GM23248 (cell line): ENCODE results near the gene ZBTB17. TPM values are rescaled to one million over a fixed set of nuclear protein-coding genes. Genes with fewer than 3 reads are reported as not detected.

ENCODE experiments used
- DNase-seq: peaks from one replicate; pipeline ENCODE4 v3.0.0-alpha.2; 2015
- H2AFZ ChIP-seq: fragments of 200-600 bp; sonication (generic); 2 replicates; pipeline ENCODE4 v1.6.1; 2016; ENCODE audit warnings: antibody characterized with exemption
- H3F3A ChIP-seq: fragments of 200-600 bp; sonication (generic); 2 replicates; pipeline ENCODE4 v1.6.1; 2016; ENCODE audit warnings: mild to moderate bottlenecking, antibody characterized with exemption, mixed run types; ENCODE audit not compliant: insufficient read depth
- H3K27ac ChIP-seq: fragments of 200-600 bp; sonication (generic); 2 replicates; pipeline ENCODE4 v1.5.1; 2016; ENCODE audit warnings: mild to moderate bottlenecking
- H3K27me3 ChIP-seq: fragments of 200-600 bp; sonication (generic); replicated peaks from 2 replicates; pipeline ENCODE4 v1.6.1; 2016; ENCODE audit warnings: mild to moderate bottlenecking; ENCODE audit not compliant: insufficient read depth
- H3K36me3 ChIP-seq: fragments of 200-600 bp; sonication (generic); 2 replicates; pipeline ENCODE4 v1.6.1; 2016; ENCODE audit warnings: low read depth, mild to moderate bottlenecking
- H3K4me1 ChIP-seq: fragments of 200-600 bp; sonication (generic); 2 replicates; pipeline ENCODE4 v1.6.1; 2016; ENCODE audit warnings: mild to moderate bottlenecking; ENCODE audit not compliant: insufficient read depth
- H3K4me2 ChIP-seq: fragments of 200-600 bp; sonication (generic); one replicate; pipeline ENCODE4 v1.6.1; 2016; ENCODE audit warnings: mild to moderate bottlenecking; ENCODE audit not compliant: unreplicated experiment
- H3K4me3 ChIP-seq: fragments of 200-600 bp; sonication (generic); 2 replicates; pipeline ENCODE4 v1.5.1; 2016; ENCODE audit warnings: mild to moderate bottlenecking
- H3K79me2 ChIP-seq: fragments of 200-600 bp; sonication (generic); 2 replicates; pipeline ENCODE4 v1.6.1; 2016; ENCODE audit warnings: mild to moderate bottlenecking; ENCODE audit not compliant: insufficient read depth
- H3K9ac ChIP-seq: fragments of 200-600 bp; sonication (generic); 2 replicates; pipeline ENCODE4 v1.6.1; 2016; ENCODE audit warnings: mild to moderate bottlenecking
- H3K9me2 ChIP-seq: fragments of 200-600 bp; sonication (generic); 2 replicates; pipeline ENCODE4 v1.6.1; 2016; ENCODE audit warnings: mixed run types, mild to moderate bottlenecking, moderate library complexity; ENCODE audit not compliant: insufficient read depth
- H3K9me3 ChIP-seq: fragments of 200-600 bp; sonication (generic); one replicate; pipeline ENCODE4 v1.6.1; 2017; ENCODE audit warnings: low read depth
- H4K20me1 ChIP-seq: fragments of 200-600 bp; sonication (generic); 2 replicates; pipeline ENCODE4 v1.6.0; 2016; ENCODE audit not compliant: insufficient read depth
- EZH2 ChIP-seq: fragments of 200-600 bp; sonication (generic); IDR thresholded peaks from 2 replicates; pipeline ENCODE4 v1.6.1; 2018; ENCODE audit warnings: antibody characterized with exemption, mild to moderate bottlenecking; ENCODE audit not compliant: insufficient read depth, poor library complexity, severe bottlenecking
- EZH2phosphoT487 ChIP-seq: fragments of 200-600 bp; sonication (generic); IDR thresholded peaks from 2 replicates; pipeline ENCODE4 v1.6.1; 2018; ENCODE audit warnings: antibody characterized with exemption, moderate library complexity, mild to moderate bottlenecking, low read depth; ENCODE audit not compliant: insufficient read depth
- WGBS, 2 experiments: methylation state at CpG; one replicate each; pipeline ENCODE4 v1.1.6; 2015 to 2017; ENCODE audit warnings: low lambda C conversion rate in 2 of 2, low coverage in 1 of 2; ENCODE audit errors: missing lambda C conversion rate in 2 of 2; 5-methylcytosine and 5-hydroxymethylcytosine counted together
- in situ Hi-C: fragments of 300-500 bp; cut with MboI; formaldehyde crosslinking; loops from 2 replicates; pipeline ENCODE4 v1.15.0; 2020
- polyA plus RNA-seq: library from polyadenylated mRNA; unstranded; fragments of >200 nt; fragmentation: Nextera tagmentation; extraction: Ambion mirVana; gene quantifications from 2 replicates; pipeline ENCODE4 v1.2.1, GENCODE V29; 2016
- total RNA-seq: library from RNA; depleted of rRNA; stranded (reverse); fragments of >200 nt; shearing (Covaris generic); gene quantifications from 2 replicates; pipeline ENCODE4 v1.2.3, GENCODE V29; 2014

Gene ZBTB17
- total and polyA plus RNA-seq, 2 experiments from 2014 or later: 20.5 to 33.2 TPM

- Histone ChIP-seq H3K4me3 (no peak overlapping the region), H3K4me1 (peaks cover 37% of the 10 kb centered on the region), H3K9me3 (no peaks in the 10 kb centered on the region), H2AFZ (no peak overlapping the region), H3F3A (peaks cover 27% of the 10 kb centered on the region), H3K27ac (no peak overlapping the region), H3K9ac (no peak overlapping the region), H3K9me2 (no peaks in the 10 kb centered on the region), H3K79me2 (peaks cover 100% of the 10 kb centered on the region), H4K20me1 (no peaks in the 10 kb centered on the region), H3K36me3 (no peaks in the 10 kb centered on the region), H3K27me3 (no peaks in the 10 kb centered on the region), H3K4me2 (no peak overlapping the region)
- no peak for TF ChIP-seq EZH2
- no peak for TF ChIP-seq EZH2phosphoT487
- in situ Hi-C loops: no loop called here
- no peak for DNase-seq
- 66 to 79% methylated on average over 5 of the region's 5 CpGs for WGBS, 2 experiments
These were observed 17.8 kb downstream of the ZBTB17 start for GRCh38 chr1:15958111-15958510.

GRCh38 chr1:15957221-15958095, 18.4 kb downstream of the ZBTB17 start:
- H3K4me3 ChIP-seq: no peak overlapping the region

GRCh38 chr1:15956150-15956549, 19.8 kb downstream of the ZBTB17 start:
- peaks cover 51% of the 10 kb centered on the region for H3K4me1 ChIP-seq

More at GRCh38 chr1:15957221-15958095, 18.4 kb downstream of the ZBTB17 start:
- no peak overlapping the region for H3K9ac ChIP-seq
- DNase-seq: no peak
- H3K79me2 ChIP-seq: peaks cover 94% of the 10 kb centered on the region
- TF ChIP-seq EZH2phosphoT487 (no peak), EZH2 (no peak)
- H4K20me1 ChIP-seq: no peaks in the 10 kb centered on the region
- no peaks in the 10 kb centered on the region for H3K9me3 ChIP-seq
- no peaks in the 10 kb centered on the region for H3K36me3 ChIP-seq
- in situ Hi-C loops: no loop called here
- peaks cover 28% of the 10 kb centered on the region for H3F3A ChIP-seq
- H2AFZ ChIP-seq: no peak overlapping the region
- 86 to 88% methylated on average over 15 of the region's 15 CpGs for WGBS, 2 experiments
- no peaks in the 10 kb centered on the region for H3K27me3 ChIP-seq
- no peak overlapping the region for H3K4me2 ChIP-seq
- H3K9me2 ChIP-seq: no peaks in the 10 kb centered on the region
- H3K27ac ChIP-seq: no peak overlapping the region
- peaks cover 38% of the 10 kb centered on the region for H3K4me1 ChIP-seq

GRCh38 chr1:15955552-15955951, 20.3 kb downstream of the ZBTB17 start:
- H3K27ac ChIP-seq: peak overlapping the region; percentile 50
- no peak overlapping the region for H2AFZ ChIP-seq
- DNase-seq: no peak
- H3K4me3 ChIP-seq: no peak overlapping the region
- H3K4me1 ChIP-seq: peaks cover 57% of the 10 kb centered on the region
- no peaks in the 10 kb centered on the region for H3K9me3 ChIP-seq
- TF ChIP-seq EZH2phosphoT487: no peak
- TF ChIP-seq EZH2: no peak
- no peaks in the 10 kb centered on the region for H3K9me2 ChIP-seq
- H3K27me3 ChIP-seq: no peaks in the 10 kb centered on the region
- in situ Hi-C loops: no loop called here
- H3K36me3 ChIP-seq: no peaks in the 10 kb centered on the region
- H3K4me2 ChIP-seq: peak overlapping the region; percentile 38
- no peak overlapping the region for H3K9ac ChIP-seq
- 95 to 98% methylated on average over 2 of the region's 2 CpGs for WGBS, 2 experiments
- peaks cover 92% of the 10 kb centered on the region for H3K79me2 ChIP-seq
- H4K20me1 ChIP-seq: no peaks in the 10 kb centered on the region
- H3F3A ChIP-seq: peaks cover 42% of the 10 kb centered on the region

More at GRCh38 chr1:15956150-15956549, 19.8 kb downstream of the ZBTB17 start:
- H3K27me3 ChIP-seq: no peaks in the 10 kb centered on the region
- H4K20me1 ChIP-seq: no peaks in the 10 kb centered on the region
- no peaks in the 10 kb centered on the region for H3K36me3 ChIP-seq
- peak overlapping the region; percentile 38 for H3K4me2 ChIP-seq
- in situ Hi-C loops: no loop called here
- H3F3A ChIP-seq: peaks cover 39% of the 10 kb centered on the region
- H3K27ac ChIP-seq: peak overlapping the region; percentile 50
- H3K9me3 ChIP-seq: no peaks in the 10 kb centered on the region
- no peak overlapping the region for H2AFZ ChIP-seq
- DNase-seq: peak; percentile 60
- no peak overlapping the region for H3K4me3 ChIP-seq
- no peaks in the 10 kb centered on the region for H3K9me2 ChIP-seq
- no peak for TF ChIP-seq EZH2
- TF ChIP-seq EZH2phosphoT487: no peak
- H3K79me2 ChIP-seq: peaks cover 93% of the 10 kb centered on the region
- H3K9ac ChIP-seq: no peak overlapping the region; the same call in 1 of the 2 replicates
